Measurements from ENCODE around the gene GFRA1.

The GFRA1 gene
- 0 to 0.35 reads per million in 2 donors for total RNA-seq

- no peak for DNase-seq
These were observed at the start of gene GFRA1 for GRCh38 chr10:116272440-116273283. Gene GFRA1, minus strand, starts transcription at chr10:116273206. Its CDS starts 1,177 bp downstream, at chr10:116272029.

GRCh38 chr10:116316503-116316902, 43.5 kb upstream of the GFRA1 start:
- no peak for DNase-seq

GRCh38 chr10:116312548-116312947, 39.5 kb upstream of the GFRA1 start:
- DNase-seq = no peak

- DNase-seq = no peak
These were observed 38.9 kb upstream of the GFRA1 start for GRCh38 chr10:116311706-116312490.

- no peak for DNase-seq
These were observed 38.0 kb upstream of the GFRA1 start for GRCh38 chr10:116311016-116311415.

- DNase-seq = no peak
These were observed 34.4 kb upstream of the GFRA1 start for GRCh38 chr10:116307455-116307854.

- no peak for DNase-seq
These were observed 33.8 kb upstream of the GFRA1 start for GRCh38 chr10:116306847-116307246.

- no peak for DNase-seq
These were observed 31.9 kb upstream of the GFRA1 start for GRCh38 chr10:116304923-116305322.

GRCh38 chr10:116300542-116300941, 27.5 kb upstream of the GFRA1 start:
- DNase-seq = no peak

- no peak for DNase-seq
These were observed 25.6 kb upstream of the GFRA1 start for GRCh38 chr10:116298586-116298985.

GRCh38 chr10:116296291-116296721, 23.3 kb upstream of the GFRA1 start:
- no peak for DNase-seq

- no peak for DNase-seq
These were observed 19.5 kb upstream of the GFRA1 start for GRCh38 chr10:116292493-116292892.

GRCh38 chr10:116289652-116290051, 16.6 kb upstream of the GFRA1 start:
- no peak for DNase-seq

- no peak for DNase-seq
These were observed 15.0 kb upstream of the GFRA1 start for GRCh38 chr10:116287906-116288501.

GRCh38 chr10:116286626-116287200, 13.7 kb upstream of the GFRA1 start:
- no peak for DNase-seq

- DNase-seq = no peak
These were observed 8.8 kb upstream of the GFRA1 start for GRCh38 chr10:116281775-116282174.

GRCh38 chr10:116278846-116279245, 5.8 kb upstream of the GFRA1 start:
- DNase-seq = no peak

GRCh38 chr10:116276981-116277380, 4.0 kb upstream of the GFRA1 start:
- DNase-seq = no peak

- no peak for DNase-seq
These were observed 1.3 kb upstream of the GFRA1 start for GRCh38 chr10:116274064-116274904.

- DNase-seq = no peak
These were observed 1.2 kb downstream of the GFRA1 start for GRCh38 chr10:116271593-116272439.

All from activated gamma-delta T cell (primary cell).